Ovary (tissue), 9 donors: Measurements from ENCODE around the gene PLBD1. TPM values are rescaled to one million over a fixed set of nuclear protein-coding genes. Genes with fewer than 3 reads are reported as not detected.

Experiments
- DNase-seq, 5 donors: peaks; one replicate each; pipeline ENCODE4 v3.0.0-alpha.2; 2019 to 2020
- H3K27ac ChIP-seq, 2 donors: fragments of 200-600 bp; one replicate each; pipeline versions ENCODE4 v1.5.1 to v1.8.0; 2019 to 2022
- H3K27me3 ChIP-seq: fragments of 200-600 bp; one replicate; pipeline ENCODE4 v1.8.0; 2022
- H3K36me3 ChIP-seq: fragments of 200-600 bp; sonication (generic); one replicate; pipeline ENCODE4 v1.5.1; 2019
- H3K4me1 ChIP-seq: one replicate; pipeline ENCODE4 v1.8.1; 2013; ENCODE audit warnings: mild to moderate bottlenecking, moderate library complexity; ENCODE audit not compliant: insufficient read depth
- H3K4me3 ChIP-seq: fragments of 200-600 bp; sonication (generic); one replicate; pipeline ENCODE4 v1.5.1; 2017
- H3K9me3 ChIP-seq, 2 donors: fragments of 200-600 bp in 1 of 2; sonication (generic) in 1 of 2; one replicate each; pipeline versions ENCODE4 v1.5.1 to v1.8.1; 2013 to 2019; ENCODE audit warnings: mild to moderate bottlenecking in 1 of 2, moderate library complexity in 1 of 2
- CTCF ChIP-seq, 3 donors: fragments of 450-650 bp in 2 of 3; fragments of 200-600 bp in 1 of 3; IDR thresholded peaks; one replicate each; pipeline versions ENCODE4 v1.5.1 to v1.8.0; 2016 to 2022; ENCODE audit warnings: antibody characterized with exemption in 3 of 3, mild to moderate bottlenecking in 1 of 3
- EP300 ChIP-seq: sonication (generic); formaldehyde crosslinking; IDR thresholded peaks from one replicate; pipeline ENCODE4 v1.6.1; 2017; ENCODE audit warnings: antibody characterized with exemption
- POLR2A ChIP-seq: fragments of 450-650 bp; IDR thresholded peaks from one replicate; pipeline ENCODE4 v1.6.1; 2017; ENCODE audit warnings: antibody characterized with exemption, mild to moderate bottlenecking, moderate library complexity
- WGBS, 3 donors: extraction: QIAGEN DNeasy Blood & Tissue Kit in 1 of 3; methylation state at CpG; one replicate each; pipeline versions ENCODE4 v1.1.5 to v1.1.7; 2013 to 2017; 5-methylcytosine and 5-hydroxymethylcytosine counted together
- intact Hi-C, 4 donors: fragments of 100-400 bp; cut with DNase I; formaldehyde crosslinking; loops; one replicate each; pipeline versions ENCODE4 v1.11.0 to v1.15.1; 2022 to 2023
- polyA plus RNA-seq, 2 donors: library from polyadenylated mRNA; stranded (reverse); fragments of 200-250 nt in 1 of 2; fragments of 350-450 nt in 1 of 2; fragmentation: Illumina TruSeq in 1 of 2; extraction: RNeasy Lipid Tissue Mini Kit (QIAGEN cat#74804) in 1 of 2; gene quantifications; one replicate each; pipeline ENCODE4 v1.2.3, GENCODE V29; 2013 to 2014
- total RNA-seq, 7 donors: library from RNA; depleted of rRNA in 2 of 7; stranded (reverse); fragments of >200 nt in 2 of 7; fragmentation: NEBNext Ultra II Directional in 3 of 7; extraction: Animal tissue kit (Norgen Biotek cat#: 25700) in 3 of 7; gene quantifications; one replicate each; pipeline versions ENCODE4 v1.1.0 to v1.2.4, GENCODE V29; 2016 to 2023
- donor health status: DM: no; HTN: no; CAD: no; lungs with moderate emphysema.
- donor health status: DM: no; HTN: no; CAD: no.
- donor health status: Bipolar disorder and iron deficiency.
- donor health status: DM: yes; HTN: yes; CAD: no.
- donor health status: DM: no; HTN: no; CAD: no.
- donor health status: DM: yes; HTN: yes; CAD: no.

Gene PLBD1
- total and polyA plus RNA-seq, 9 donors = 1.1 to 54.0 (median 4.6) TPM

GRCh38 chr12:14563046-14563445 is 4.6 kb downstream of the PLBD1 start:
- intact Hi-C loops = no loop called here
- TF ChIP-seq POLR2A = no peak
- TF ChIP-seq CTCF (IDR thresholded peaks at IDR 0.05) = no peak
- TF ChIP-seq EP300 = no peak
- Histone ChIP-seq H3K36me3 (no peaks in the 10 kb centered on the region), H3K4me1 (peaks cover 4% of the 10 kb centered on the region), H3K27ac (no peak overlapping the region), H3K27me3 (no peaks in the 10 kb centered on the region), H3K4me3 (no peak overlapping the region), H3K9me3 (no peaks in the 10 kb centered on the region)
- 63 to 75% (median 64%) methylated on average over 4 of the region's 4 CpGs for WGBS, 3 donors
- no peak for DNase-seq

GRCh38 chr12:14562279-14562678 is 5.4 kb downstream of the PLBD1 start:
- DNase-seq = no peak
- Histone ChIP-seq H3K9me3 (no peaks in the 10 kb centered on the region), H3K27me3 (no peaks in the 10 kb centered on the region), H3K27ac (no peak overlapping the region), H3K4me3 (no peak overlapping the region), H3K36me3 (no peaks in the 10 kb centered on the region), H3K4me1 (peaks cover 1% of the 10 kb centered on the region)
- WGBS, 3 donors = 92 to 93% (median 92%) methylated on average over 6 of the region's 6 CpGs
- intact Hi-C loops = no loop called here
- no peak for TF ChIP-seq EP300
- TF ChIP-seq POLR2A = no peak
- TF ChIP-seq CTCF (IDR thresholded peaks at IDR 0.05) = no peak

GRCh38 chr12:14561677-14562238 is 5.9 kb downstream of the PLBD1 start:
- 91 to 95% (median 92%) methylated on average over 9 of the region's 9 CpGs for WGBS, 3 donors
- DNase-seq = no peak
- Histone ChIP-seq H3K27me3 (no peaks in the 10 kb centered on the region), H3K4me3 (no peak overlapping the region), H3K4me1 (no peaks in the 10 kb centered on the region), H3K9me3 (no peaks in the 10 kb centered on the region), H3K36me3 (no peaks in the 10 kb centered on the region), H3K27ac (no peak overlapping the region)
- no peak for TF ChIP-seq POLR2A
- TF ChIP-seq EP300 = no peak
- no peak for TF ChIP-seq CTCF (IDR thresholded peaks at IDR 0.05)
- intact Hi-C loops = no loop called here

- no peak for DNase-seq
- Histone ChIP-seq H3K9me3 (no peaks in the 10 kb centered on the region), H3K4me1 (no peaks in the 10 kb centered on the region), H3K27ac (no peak overlapping the region), H3K4me3 (no peak overlapping the region), H3K27me3 (no peaks in the 10 kb centered on the region), H3K36me3 (no peaks in the 10 kb centered on the region)
- TF ChIP-seq POLR2A (no peak), EP300 (no peak), CTCF (IDR thresholded peaks at IDR 0.05) (no peak)
- intact Hi-C loops = no loop called here
- WGBS, 3 donors = 81 to 88% (median 85%) methylated on average over 6 of the region's 6 CpGs
These were observed 6.6 kb downstream of the PLBD1 start for GRCh38 chr12:14560904-14561574.
